HG03457 (cell line): ENCODE data around the gene DACT1.

ENCODE experiments used
- ATAC-seq: cut with Tn5 transposase; IDR thresholded peaks from one replicate; pipeline ENCODE4 v1.9.1; 2021; ENCODE audit warnings: moderate number of reproducible peaks; ENCODE audit not compliant: unreplicated experiment

DACT1 gene

GRCh38 chr14:58665773-58666500 lies 28.2 kb downstream of the DACT1 start:
- no peak for ATAC-seq

- ATAC-seq = no peak
Observed at GRCh38 chr14:58666737-58667136, 29.0 kb downstream of the DACT1 start.

- ATAC-seq = no peak
Observed at GRCh38 chr14:58667900-58668299, 30.1 kb downstream of the DACT1 start.

GRCh38 chr14:58668848-58669480 lies 31.2 kb downstream of the DACT1 start:
- ATAC-seq = no peak

GRCh38 chr14:58669556-58670200 lies 31.9 kb downstream of the DACT1 start:
- no peak for ATAC-seq

GRCh38 chr14:58671024-58671423 lies 33.3 kb downstream of the DACT1 start:
- no peak for ATAC-seq

- ATAC-seq = no peak
Observed at GRCh38 chr14:58671436-58671835, 33.7 kb downstream of the DACT1 start.

GRCh38 chr14:58673722-58674121 lies 36.0 kb downstream of the DACT1 start:
- no peak for ATAC-seq

GRCh38 chr14:58677001-58677400 lies 39.2 kb downstream of the DACT1 start:
- ATAC-seq = no peak

GRCh38 chr14:58677517-58677916 lies 39.8 kb downstream of the DACT1 start:
- no peak for ATAC-seq

GRCh38 chr14:58677996-58678395 lies 40.2 kb downstream of the DACT1 start:
- no peak for ATAC-seq

- no peak for ATAC-seq
Observed at GRCh38 chr14:58680698-58681097, 42.9 kb downstream of the DACT1 start.

GRCh38 chr14:58687232-58687795 lies 49.6 kb downstream of the DACT1 start:
- ATAC-seq = no peak

GRCh38 chr14:58690801-58691516 lies 53.2 kb downstream of the DACT1 start:
- no peak for ATAC-seq

GRCh38 chr14:58693048-58693447 lies 55.3 kb downstream of the DACT1 start:
- no peak for ATAC-seq

- ATAC-seq = no peak
Observed at GRCh38 chr14:58695514-58695913, 57.8 kb downstream of the DACT1 start.

GRCh38 chr14:58697266-58697929 lies 59.6 kb downstream of the DACT1 start:
- no peak for ATAC-seq
